HepG2 (cell line): ENCODE results near the gene GSTA1. TPM values are rescaled to one million over a fixed set of nuclear protein-coding genes. Genes with fewer than 3 reads are reported as not detected.
"Not testable (repeated sequence)": the region's sequence is repeated elsewhere in the genome, so short reads cannot be mapped to it uniquely, and the experiment has no call there.

Source experiments
- ATAC-seq: fragments of 200-7000 bp; cut with Tn5 transposase; 3 replicates; pipeline ENCODE4 v1.9.1; 2020; ENCODE audit warnings: mild to moderate bottlenecking, moderate library complexity
- Bru-seq: library from RNA; stranded (reverse); fragments of 400-500 nt; gene quantifications from one replicate; lab custom pipeline; 2021; lab: Mats Ljungman, UMichigan
- BruChase-seq, 2 experiments: library from RNA; stranded (reverse); fragments of 400-500 nt; gene quantifications; one replicate each; lab custom pipeline; 2021; lab: Mats Ljungman, UMichigan
- BruUV-seq: library from RNA; stranded (reverse); fragments of 400-500 nt; replicated peaks from 2 replicates; lab custom pipeline; 2021; lab: Mats Ljungman, UMichigan
- CTCF ChIA-PET: fragments of 300-600 bp; formaldehyde crosslinking; extraction: SDS; loops from one replicate; lab custom pipeline; 2021; ENCODE audit warnings: low total read pairs, inconsistent platforms, low intra/inter-chr PET ratio; lab: Yijun Ruan, JAX
- POLR2A ChIA-PET: fragments of 350-600 bp; sonication (Branson Sonifier 250); formaldehyde crosslinking; loops from one replicate; lab custom pipeline; 2020; ENCODE audit warnings: antibody characterized with exemption, inconsistent platforms; lab: Yijun Ruan, JAX
- DNase-seq: peaks from one replicate; pipeline ENCODE4 v3.0.0-alpha.2; 2015; ENCODE audit warnings: low spot score
- FAIRE-seq: peaks from 3 replicates; lab custom pipeline; 2011; peaks lifted over from hg19 to GRCh38; lab: Jason Lieb, UNC
- H2AFZ ChIP-seq: one replicate; pipeline ENCODE4 v1.6.1; 2011; ENCODE audit warnings: low read length, inconsistent platforms
- H3K27ac ChIP-seq: fragments of 300-600 bp; 3 replicates; pipeline ENCODE4 v1.8.0; 2011; ENCODE audit warnings: mixed run types, mild to moderate bottlenecking, mixed read lengths, low read length, inconsistent platforms; ENCODE audit not compliant: insufficient read depth; ENCODE audit errors: extremely low read length
- H3K27me3 ChIP-seq, 2 experiments: fragments of 200-600 bp in 1 of 2; 2 replicates in 1 of 2; 3 replicates in 1 of 2; pipeline versions ENCODE4 v1.6.0 to v1.8.0; 2011; ENCODE audit warnings: low read length in 2 of 2, mild to moderate bottlenecking in 2 of 2, moderate library complexity in 2 of 2, inconsistent platforms in 1 of 2; ENCODE audit not compliant: insufficient read depth in 2 of 2, control insufficient read depth in 1 of 2
- H3K36me3 ChIP-seq, 2 experiments: fragments of 200-600 bp in 1 of 2; replicated peaks in 1 of 2; 2 replicates in 1 of 2; 3 replicates in 1 of 2; pipeline versions ENCODE4 v1.5.1 to v1.8.0; 2011; ENCODE audit warnings: low read length in 2 of 2, inconsistent platforms in 1 of 2; ENCODE audit not compliant: insufficient read depth in 2 of 2, control insufficient read depth in 1 of 2
- H3K4me1 ChIP-seq: 2 replicates; pipeline ENCODE4 v1.5.1; 2012; ENCODE audit warnings: low read length, inconsistent platforms; ENCODE audit not compliant: insufficient read depth
- H3K4me2 ChIP-seq: 2 replicates; pipeline ENCODE4 v1.6.0; 2011; ENCODE audit warnings: low read depth, low read length, inconsistent platforms
- H3K4me3 ChIP-seq, 3 experiments: fragments of 200-600 bp in 1 of 3; sonication (generic), shearing (Covaris generic) in 1 of 3; replicated peaks in 1 of 3; 2 replicates each; pipeline ENCODE4 v1.5.1; 2011 to 2016; ENCODE audit warnings: low read length in 3 of 3, inconsistent platforms in 2 of 3, low read depth in 2 of 3, mild to moderate bottlenecking in 2 of 3, control low read depth in 1 of 3, mixed read lengths in 1 of 3; ENCODE audit not compliant: insufficient read depth in 1 of 3
- H3K79me2 ChIP-seq: one replicate; pipeline ENCODE4 v1.6.1; 2011; ENCODE audit warnings: low read length, inconsistent platforms; ENCODE audit not compliant: insufficient read depth
- H3K9ac ChIP-seq: 2 replicates; pipeline ENCODE4 v1.6.0; 2011; ENCODE audit warnings: mild to moderate bottlenecking, low read depth, low read length, inconsistent platforms; ENCODE audit not compliant: insufficient read depth
- H3K9me3 ChIP-seq: 2 replicates; pipeline ENCODE4 v1.5.1; 2012; ENCODE audit warnings: mild to moderate bottlenecking, low read length
- H4K20me1 ChIP-seq: 2 replicates; pipeline ENCODE4 v1.6.0; 2011; ENCODE audit warnings: inconsistent platforms, mild to moderate bottlenecking, low read length, moderate library complexity; ENCODE audit not compliant: insufficient read depth
- MAFF ChIP-seq: IDR thresholded peaks from 2 replicates; pipeline ENCODE4 v1.6.1; 2011; ENCODE audit warnings: low read depth, low read length, improper control_type of control experiment
- MAFK ChIP-seq, 2 experiments: IDR thresholded peaks in 1 of 2; conservative IDR thresholded peaks in 1 of 2; 2 replicates each; pipeline ENCODE4 v1.6.1; 2011; ENCODE audit warnings: improper control_type of control experiment in 2 of 2, low read length in 2 of 2
- WGBS: methylation state at CpG from one replicate; pipeline ENCODE4 v1.1.6; 2017; ENCODE audit warnings: low lambda C conversion rate; 5-methylcytosine and 5-hydroxymethylcytosine counted together
- in situ Hi-C: cut with HindIII; loops from 2 replicates; pipeline ENCODE4 v1.10.0; 2017; ENCODE audit warnings: low pct_unique_long_range_greater_than_20kb; ENCODE audit not compliant: extremely low pct_ligation_motif_present
- intact Hi-C: fragments of 100-400 bp; cut with micrococcal nuclease; formaldehyde crosslinking; loops from one replicate; pipeline ENCODE4 v1.10.0; 2022; ENCODE audit not compliant: unreplicated experiment
- long read RNA-seq, 2 experiments: library from RNA in 1 of 2; library from polyadenylated mRNA in 1 of 2; stranded (forward) in 1 of 2; unstranded in 1 of 2; transcript quantifications; one replicate each; pipeline ENCODE4 v2.0.0, GENCODE V29; 2019 to 2022
- polyA minus RNA-seq, 3 experiments: library from RNA; depleted of rRNA, polyadenylated mRNA; stranded (reverse); fragments of >200 nt; gene quantifications; 2 replicates each; pipeline ENCODE4 v1.2.3, GENCODE V29; 2011; ENCODE audit warnings: low replicate concordance in 1 of 3
- polyA plus RNA-seq, 8 experiments: library from polyadenylated mRNA; depleted of rRNA in 3 of 8; stranded (reverse) in 7 of 8; unstranded in 1 of 8; fragments of >200 nt; fragmentation: Illumina TruSeq in 4 of 8; extraction: Trizol in 4 of 8; gene quantifications; 2 replicates each; pipeline versions ENCODE4 v1.2.1 to v1.2.3, GENCODE V29; 2011 to 2016; ENCODE audit warnings: low read depth in 4 of 8, missing spikeins in 1 of 8, mixed read lengths in 1 of 8; ENCODE audit not compliant: insufficient read depth in 1 of 8
- total RNA-seq, 5 experiments: library from RNA; depleted of rRNA; stranded (reverse); fragments of >200 nt; fragmentation: Illumina TruSeq; extraction: Trizol; gene quantifications; 2 replicates each; pipeline ENCODE4 v1.2.3, GENCODE V29; 2016; ENCODE audit warnings: low read depth in 1 of 5

The GSTA1 gene
- total RNA-seq (2016; rRNA removed; fragmentation: Illumina TruSeq; extraction: Trizol), result 282 and 403 TPM in 2 replicates
- 68.1 and 74.6 TPM in 2 replicates for total RNA-seq (2016; cell fraction: cytosol; rRNA removed; fragmentation: Illumina TruSeq; extraction: Trizol; ENCODE audit: low read depth)
- total RNA-seq (2016; cell fraction: insoluble cytoplasmic fraction; rRNA removed; fragmentation: Illumina TruSeq; extraction: Trizol), result 274 and 437 TPM in 2 replicates
- 53.4 and 58.4 TPM in 2 replicates for total RNA-seq (2016; cell fraction: membrane; rRNA removed; fragmentation: Illumina TruSeq; extraction: Trizol)
- 81.1 and 92.5 TPM in 2 replicates for total RNA-seq (2016; cell fraction: nucleus; rRNA removed; fragmentation: Illumina TruSeq; extraction: Trizol)
- polyA plus RNA-seq (2011; rRNA removed), result 6.2 and 10.4 TPM in 2 replicates
- polyA plus RNA-seq (2011; cell fraction: cytosol; rRNA removed), result 3.3 and 11.5 TPM in 2 replicates
- polyA plus RNA-seq (2011; cell fraction: nucleus; rRNA removed), result 1.1 and 5.1 TPM in 2 replicates
- 23.5 and 25.6 TPM in 2 replicates for polyA plus RNA-seq (2012)
- 65.7 and 72.4 TPM in 2 replicates for polyA plus RNA-seq (2016; cell fraction: cytosol; fragmentation: Illumina TruSeq; extraction: Trizol; ENCODE audit: low read depth)
- polyA plus RNA-seq (2016; cell fraction: insoluble cytoplasmic fraction; fragmentation: Illumina TruSeq; extraction: Trizol; ENCODE audit: low read depth), result 405 and 428 TPM in 2 replicates
- 47.2 and 52.6 TPM in 2 replicates for polyA plus RNA-seq (2016; cell fraction: membrane; fragmentation: Illumina TruSeq; extraction: Trizol; ENCODE audit: low read depth)
- 121 and 127 TPM in 2 replicates for polyA plus RNA-seq (2016; cell fraction: nucleus; fragmentation: Illumina TruSeq; extraction: Trizol; ENCODE audit: insufficient read depth, low read depth)
- 1.8 TPM in 1 of 2 replicates, not detected in the other for polyA minus RNA-seq (2011; rRNA and poly(A)+ RNA removed; ENCODE audit: low replicate concordance)
- polyA minus RNA-seq (2011; cell fraction: cytosol; rRNA and poly(A)+ RNA removed), result 1.7 and 7.1 TPM in 2 replicates
- polyA minus RNA-seq (2011; cell fraction: nucleus; rRNA and poly(A)+ RNA removed), result 0.77 and 2.4 TPM in 2 replicates
- Bru-seq, nascent RNA, result percentile 39 among the genes with signal in this experiment
- BruChase-seq, experiment 1, labeled RNA remaining after a 6-hour chase, result percentile 39 among the genes with signal in this experiment
- percentile 29 among the genes with signal in this experiment for BruChase-seq, experiment 2, labeled RNA remaining after a 2-hour chase
- long read RNA-seq, experiment 1, transcript GSTA1-201 (7 exons, 1,019 nt), result major isoform, 67 of 75 reads
- long read RNA-seq, experiment 1, partial matches to known transcripts, result 5 of 75 reads
- long read RNA-seq, experiment 1, other reads (novel, unspliced or antisense), result 3 of 75 reads
- long read RNA-seq, experiment 2, transcript GSTA1-201 (7 exons, 1,019 nt), result major isoform, 21 of 35 reads
- long read RNA-seq, experiment 2, partial matches to known transcripts, result 12 of 35 reads
- long read RNA-seq, experiment 2, other reads (novel, unspliced or antisense), result 1 of 35 reads

DNA sequence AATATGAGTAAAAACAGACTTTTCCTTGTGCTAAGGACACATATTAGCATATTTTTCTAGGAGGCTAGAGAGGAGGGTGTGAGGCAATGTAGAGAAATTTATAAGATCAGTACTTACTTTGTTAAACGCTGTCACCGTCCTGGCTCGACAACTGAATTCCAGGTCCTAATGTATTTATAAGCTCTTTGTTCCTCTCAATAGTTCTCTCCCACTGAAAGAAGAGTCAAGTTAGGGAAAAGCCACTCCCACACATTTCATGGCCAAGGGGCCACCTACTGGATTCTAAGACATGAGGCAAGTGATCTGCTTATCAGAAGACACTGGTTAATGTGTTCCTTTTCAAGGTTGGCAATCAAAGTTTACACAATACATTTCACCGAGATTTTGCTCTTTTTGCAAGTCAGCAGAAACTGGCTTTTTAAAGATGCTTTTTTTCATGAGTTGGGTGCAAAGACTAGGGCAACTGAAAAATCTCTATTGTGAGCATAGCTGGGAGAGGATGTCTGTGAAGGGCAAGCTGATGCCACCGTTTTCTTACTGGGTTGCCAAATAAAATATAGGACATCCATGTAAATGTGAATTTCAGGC, at the start of gene GSTA1:
Gene GSTA1, minus strand, starts transcription at position 149 of the 588 bp plus-strand sequence. CDS start 4,549 bp downstream, outside the sequence.
- H3K36me3 ChIP-seq, H2AFZ ChIP-seq, H3K4me2 ChIP-seq, H3K9me3 ChIP-seq, H3K9ac ChIP-seq, H3K79me2 ChIP-seq, H3K4me3 ChIP-seq, BruUV-seq, in situ Hi-C loops, DNase-seq, FAIRE-seq, intact Hi-C loops, H4K20me1 ChIP-seq, ATAC-seq, H3K27me3 ChIP-seq: not testable (repeated sequence)
- TF ChIP-seq MAFK (conservative IDR thresholded peaks at IDR 0.05 in 1 of 2, IDR thresholded peaks at IDR 0.05 in 1 of 2; ENCODE audit: low read length in 2 of 2) (peak; percentile 94 to 97), MAFF (peak; percentile 96)
- WGBS, result 73% methylated on average over 5 of the region's 5 CpGs
- peak within 1 kb of the TSS; percentile 2 for H3K27ac ChIP-seq
- ChIA-PET CTCF (interaction anchor here (0.7 kb wide), 1 partner anchor 79 kb away, joined by 3 read pairs; no protein-coding TSS in a partner anchor), POLR2A (interaction anchor here (1.2 kb wide), 1 partner anchor 27 kb away, joined by 3 read pairs; no protein-coding TSS in a partner anchor)
- peaks cover 42% of the 10 kb centered on the region for H3K4me1 ChIP-seq
